Measurements from ENCODE around the gene VSTM2L.

Gene VSTM2L

DNA sequence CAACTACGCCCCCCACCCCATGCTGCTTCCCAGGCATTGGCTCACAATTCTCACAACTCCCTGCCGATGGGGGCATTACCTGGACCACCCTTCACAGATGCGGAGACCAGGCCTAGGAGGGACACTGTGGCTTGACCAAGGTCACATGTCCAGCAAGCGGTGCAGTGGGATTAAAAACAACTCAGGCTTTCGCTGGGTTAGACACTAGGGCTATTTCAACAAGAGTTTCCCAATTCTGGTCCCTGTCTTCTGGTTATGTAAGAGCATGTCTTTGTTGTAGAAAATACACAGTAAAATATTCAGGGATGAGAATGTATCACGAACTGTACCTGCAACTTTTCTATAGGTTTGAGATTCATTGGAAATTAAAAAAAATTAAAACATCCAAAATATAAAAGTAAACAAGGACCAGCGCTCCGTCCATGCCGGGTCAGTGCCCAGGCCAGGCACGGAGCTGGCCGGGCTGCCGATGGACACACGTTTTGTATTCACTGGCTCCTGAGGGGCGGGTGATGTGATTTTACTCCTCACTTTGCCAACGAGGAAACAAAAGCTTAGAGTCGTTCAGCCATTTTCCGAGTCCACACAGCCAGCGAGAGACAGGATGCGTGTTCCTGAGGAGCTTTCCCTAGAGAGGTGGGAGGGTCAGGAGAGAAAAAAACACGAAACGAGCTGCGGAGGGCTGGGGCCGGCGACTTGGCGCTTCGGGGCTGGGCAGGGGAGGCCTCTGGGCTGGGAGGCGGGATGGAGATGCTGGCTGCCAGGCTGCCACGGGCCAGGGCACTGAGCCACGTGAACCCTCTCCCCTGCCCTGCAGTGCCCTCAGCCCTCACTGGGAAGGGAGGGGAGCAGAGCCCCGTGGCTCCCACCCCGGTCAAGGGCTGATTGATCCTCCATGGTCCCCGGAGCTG, 17.1 kb upstream of the VSTM2L start:
- TF ChIP-seq ZBTB7A (IDR thresholded peaks at IDR 0.05; ENCODE audit: low read depth) (no peak), EP300 (IDR thresholded peaks at IDR 0.05; ENCODE audit: borderline replicate concordance) (no peak), RAD21 (IDR thresholded peaks at IDR 0.05; ENCODE audit: low read depth) (no peak), CREB1 (IDR thresholded peaks at IDR 0.05; ENCODE audit: low read depth) (no peak), TAF1 (IDR thresholded peaks at IDR 0.05; ENCODE audit: low read depth) (no peak), FOXM1 (IDR thresholded peaks at IDR 0.05; ENCODE audit: borderline replicate concordance, low read depth) (no peak), NFIC (IDR thresholded peaks at IDR 0.05) (no peak), YY1 (IDR thresholded peaks at IDR 0.05; ENCODE audit: low read depth) (no peak), CEBPB (IDR thresholded peaks at IDR 0.05) (no peak), TEAD4 (IDR thresholded peaks at IDR 0.05) (no peak), EGR1 (IDR thresholded peaks at IDR 0.05) (no peak), TCF12 (IDR thresholded peaks at IDR 0.05; ENCODE audit: low read depth) (no peak)
- TF ChIP-seq, protein P1, sequence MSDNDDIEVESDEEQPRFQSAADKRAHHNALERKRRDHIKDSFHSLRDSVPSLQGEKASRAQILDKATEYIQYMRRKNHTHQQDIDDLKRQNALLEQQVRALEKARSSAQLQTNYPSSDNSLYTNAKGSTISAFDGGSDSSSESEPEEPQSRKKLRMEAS (IDR thresholded peaks at IDR 0.05) = no peak
- TF ChIP-seq, protein P2, sequence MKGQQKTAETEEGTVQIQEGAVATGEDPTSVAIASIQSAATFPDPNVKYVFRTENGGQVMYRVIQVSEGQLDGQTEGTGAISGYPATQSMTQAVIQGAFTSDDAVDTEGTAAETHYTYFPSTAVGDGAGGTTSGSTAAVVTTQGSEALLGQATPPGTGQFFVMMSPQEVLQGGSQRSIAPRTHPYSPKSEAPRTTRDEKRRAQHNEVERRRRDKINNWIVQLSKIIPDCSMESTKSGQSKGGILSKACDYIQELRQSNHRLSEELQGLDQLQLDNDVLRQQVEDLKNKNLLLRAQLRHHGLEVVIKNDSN (IDR thresholded peaks at IDR 0.05) = no peak
- TF ChIP-seq, protein P3, sequence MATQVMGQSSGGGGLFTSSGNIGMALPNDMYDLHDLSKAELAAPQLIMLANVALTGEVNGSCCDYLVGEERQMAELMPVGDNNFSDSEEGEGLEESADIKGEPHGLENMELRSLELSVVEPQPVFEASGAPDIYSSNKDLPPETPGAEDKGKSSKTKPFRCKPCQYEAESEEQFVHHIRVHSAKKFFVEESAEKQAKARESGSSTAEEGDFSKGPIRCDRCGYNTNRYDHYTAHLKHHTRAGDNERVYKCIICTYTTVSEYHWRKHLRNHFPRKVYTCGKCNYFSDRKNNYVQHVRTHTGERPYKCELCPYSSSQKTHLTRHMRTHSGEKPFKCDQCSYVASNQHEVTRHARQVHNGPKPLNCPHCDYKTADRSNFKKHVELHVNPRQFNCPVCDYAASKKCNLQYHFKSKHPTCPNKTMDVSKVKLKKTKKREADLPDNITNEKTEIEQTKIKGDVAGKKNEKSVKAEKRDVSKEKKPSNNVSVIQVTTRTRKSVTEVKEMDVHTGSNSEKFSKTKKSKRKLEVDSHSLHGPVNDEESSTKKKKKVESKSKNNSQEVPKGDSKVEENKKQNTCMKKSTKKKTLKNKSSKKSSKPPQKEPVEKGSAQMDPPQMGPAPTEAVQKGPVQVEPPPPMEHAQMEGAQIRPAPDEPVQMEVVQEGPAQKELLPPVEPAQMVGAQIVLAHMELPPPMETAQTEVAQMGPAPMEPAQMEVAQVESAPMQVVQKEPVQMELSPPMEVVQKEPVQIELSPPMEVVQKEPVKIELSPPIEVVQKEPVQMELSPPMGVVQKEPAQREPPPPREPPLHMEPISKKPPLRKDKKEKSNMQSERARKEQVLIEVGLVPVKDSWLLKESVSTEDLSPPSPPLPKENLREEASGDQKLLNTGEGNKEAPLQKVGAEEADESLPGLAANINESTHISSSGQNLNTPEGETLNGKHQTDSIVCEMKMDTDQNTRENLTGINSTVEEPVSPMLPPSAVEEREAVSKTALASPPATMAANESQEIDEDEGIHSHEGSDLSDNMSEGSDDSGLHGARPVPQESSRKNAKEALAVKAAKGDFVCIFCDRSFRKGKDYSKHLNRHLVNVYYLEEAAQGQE (IDR thresholded peaks at IDR 0.05; ENCODE audit: low read depth) = no peak

DNA sequence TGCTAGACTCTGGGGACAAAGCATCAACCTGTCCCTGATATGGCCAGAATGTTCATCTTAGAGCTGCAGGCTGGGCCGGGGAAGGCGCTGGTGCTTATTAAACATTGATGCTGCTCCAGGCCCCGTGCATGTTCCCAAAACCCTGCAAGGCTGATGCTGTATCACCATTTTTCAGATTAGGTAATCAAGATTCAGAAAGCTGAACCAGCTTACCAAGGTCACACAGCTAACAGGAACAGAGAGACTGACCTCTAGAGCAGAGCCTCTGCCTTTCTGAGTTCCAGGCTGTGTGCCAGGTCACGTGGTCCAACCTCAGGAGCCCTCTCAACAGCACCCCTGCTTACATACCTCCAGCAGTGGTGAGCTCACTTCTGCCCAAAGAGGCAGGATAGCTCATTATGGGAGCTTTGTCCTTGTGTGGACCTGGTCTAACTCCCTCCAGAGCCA, 16.1 kb upstream of the VSTM2L start:
- no peak for TF ChIP-seq TEAD4 (IDR thresholded peaks at IDR 0.05)
- TF ChIP-seq YY1 (IDR thresholded peaks at IDR 0.05; ENCODE audit: low read depth) = no peak
- no peak for TF ChIP-seq TCF12 (IDR thresholded peaks at IDR 0.05; ENCODE audit: low read depth)
- no peak for TF ChIP-seq ZBTB7A (IDR thresholded peaks at IDR 0.05; ENCODE audit: low read depth)
- TF ChIP-seq, protein P2 (IDR thresholded peaks at IDR 0.05) = peak; percentile 86
- TF ChIP-seq RAD21 (IDR thresholded peaks at IDR 0.05; ENCODE audit: low read depth) = no peak

DNA sequence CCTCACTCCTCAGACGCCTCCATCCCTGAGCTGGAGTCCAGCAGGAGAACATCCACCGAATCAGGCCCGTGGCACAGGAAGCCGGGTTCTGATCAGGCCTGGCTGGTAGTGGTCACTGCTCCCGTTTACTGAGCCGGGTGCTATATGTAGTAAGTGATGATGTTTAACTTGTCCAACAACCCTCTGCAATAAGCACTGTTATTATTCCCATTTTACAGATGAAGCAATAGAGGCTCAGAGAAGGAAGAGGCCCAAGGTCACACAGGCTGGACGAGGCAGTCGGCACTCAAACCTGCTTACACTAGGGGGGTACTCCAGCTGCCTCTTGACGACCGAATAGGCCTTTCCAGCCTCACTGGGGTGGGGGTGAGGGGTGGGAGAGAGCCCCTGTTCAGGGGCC, 14.3 kb upstream of the VSTM2L start:
- TF ChIP-seq CEBPB (IDR thresholded peaks at IDR 0.05) = no peak
- no peak for TF ChIP-seq YY1 (IDR thresholded peaks at IDR 0.05; ENCODE audit: low read depth)
- no peak for TF ChIP-seq FOXM1 (IDR thresholded peaks at IDR 0.05; ENCODE audit: borderline replicate concordance, low read depth)
- TF ChIP-seq CREB1 (IDR thresholded peaks at IDR 0.05; ENCODE audit: low read depth) = no peak
- no peak for TF ChIP-seq TAF1 (IDR thresholded peaks at IDR 0.05; ENCODE audit: low read depth)
- TF ChIP-seq, protein P1 (IDR thresholded peaks at IDR 0.05) = no peak
- TF ChIP-seq ZBTB7A (IDR thresholded peaks at IDR 0.05; ENCODE audit: low read depth) = no peak
- TF ChIP-seq TCF12 (IDR thresholded peaks at IDR 0.05; ENCODE audit: low read depth) = no peak
- TF ChIP-seq EGR1 (IDR thresholded peaks at IDR 0.05) = no peak
- TF ChIP-seq, protein P3 (IDR thresholded peaks at IDR 0.05; ENCODE audit: low read depth) = no peak
- TF ChIP-seq RAD21 (IDR thresholded peaks at IDR 0.05; ENCODE audit: low read depth) = no peak
- no peak for TF ChIP-seq EP300 (IDR thresholded peaks at IDR 0.05; ENCODE audit: borderline replicate concordance)
- TF ChIP-seq, protein P2 (IDR thresholded peaks at IDR 0.05) = no peak
- TF ChIP-seq TEAD4 (IDR thresholded peaks at IDR 0.05) = no peak

DNA sequence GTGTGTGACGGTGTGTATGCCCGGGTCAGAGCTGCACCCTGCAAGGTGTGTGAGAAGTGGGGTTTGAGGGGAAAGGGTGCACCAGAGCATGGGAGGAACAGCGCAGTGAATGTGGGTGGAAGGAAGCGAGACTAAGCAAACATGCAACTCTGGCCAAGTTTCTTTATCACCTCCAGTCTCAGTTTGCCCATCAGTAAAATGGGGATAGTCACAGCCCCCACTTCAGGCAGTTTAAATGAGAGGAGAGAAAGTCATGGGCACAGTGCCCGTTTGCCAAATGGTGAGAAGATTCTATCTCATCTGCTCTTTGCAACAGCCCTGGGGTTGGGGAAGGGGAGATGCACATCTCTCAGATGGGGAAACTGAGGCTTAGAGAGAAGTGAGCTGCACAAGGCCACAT, 12.8 kb upstream of the VSTM2L start:
- TF ChIP-seq CREB1 (IDR thresholded peaks at IDR 0.05; ENCODE audit: low read depth) (no peak), TEAD4 (IDR thresholded peaks at IDR 0.05) (no peak), CEBPB (IDR thresholded peaks at IDR 0.05) (no peak)

DNA sequence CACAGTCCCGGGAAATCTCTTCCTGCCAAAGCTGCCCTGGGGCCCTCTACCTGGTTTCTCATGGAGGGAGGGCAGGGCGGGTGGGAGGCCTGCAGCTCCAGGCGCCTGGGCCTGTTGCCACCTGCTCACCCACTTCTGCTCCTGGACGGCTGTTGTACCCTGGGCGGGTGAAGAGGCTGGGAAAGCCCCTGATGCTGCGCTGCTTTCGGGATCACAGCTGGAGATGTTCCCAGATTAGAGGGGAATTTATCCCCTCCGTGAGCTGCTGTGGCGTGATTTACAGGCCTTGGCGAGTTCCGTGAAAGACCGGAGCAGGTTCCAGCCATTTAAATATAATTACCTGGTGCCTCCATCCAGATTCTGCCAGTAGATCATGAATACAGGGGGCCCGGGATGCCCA, 12.3 kb upstream of the VSTM2L start:
- TF ChIP-seq CREB1 (IDR thresholded peaks at IDR 0.05; ENCODE audit: low read depth) = no peak
- TF ChIP-seq, protein P3 (IDR thresholded peaks at IDR 0.05; ENCODE audit: low read depth) = no peak
- no peak for TF ChIP-seq NFIC (IDR thresholded peaks at IDR 0.05)
- TF ChIP-seq CEBPB (IDR thresholded peaks at IDR 0.05) = no peak
- no peak for TF ChIP-seq TEAD4 (IDR thresholded peaks at IDR 0.05)
- TF ChIP-seq YY1 (IDR thresholded peaks at IDR 0.05; ENCODE audit: low read depth) = no peak
- no peak for TF ChIP-seq ZBTB7A (IDR thresholded peaks at IDR 0.05; ENCODE audit: low read depth)
- TF ChIP-seq TCF12 (IDR thresholded peaks at IDR 0.05; ENCODE audit: low read depth) = no peak
- no peak for TF ChIP-seq TAF1 (IDR thresholded peaks at IDR 0.05; ENCODE audit: low read depth)
- no peak for TF ChIP-seq EP300 (IDR thresholded peaks at IDR 0.05; ENCODE audit: borderline replicate concordance)
- TF ChIP-seq EGR1 (IDR thresholded peaks at IDR 0.05) = no peak
- TF ChIP-seq, protein P1 (IDR thresholded peaks at IDR 0.05) = no peak
- TF ChIP-seq FOXM1 (IDR thresholded peaks at IDR 0.05; ENCODE audit: borderline replicate concordance, low read depth) = no peak
- TF ChIP-seq, protein P2 (IDR thresholded peaks at IDR 0.05) = no peak

All from Ishikawa (cell line).